Mammary epithelial cell (primary cell): ENCODE measurements around the gene MMS22L.

Source experiments
- CTCF ChIP-seq, 2 donors: IDR thresholded peaks in 1 of 2; conservative IDR thresholded peaks in 1 of 2; 2 replicates each; pipeline ENCODE4 v1.5.1; 2011 to 2012; ENCODE audit warnings: inconsistent platforms in 2 of 2, low read length in 2 of 2, mild to moderate bottlenecking in 2 of 2, control low read depth in 1 of 2, low read depth in 1 of 2; ENCODE audit not compliant: insufficient read depth in 1 of 2; ENCODE audit errors: extremely low read depth in 1 of 2
- EZH2 ChIP-seq: IDR thresholded peaks from 2 replicates; pipeline ENCODE4 v1.6.1; 2012; ENCODE audit warnings: low read length, inconsistent platforms, borderline replicate concordance

- TF ChIP-seq CTCF (conservative IDR thresholded peaks at IDR 0.05 in 1 of 2, IDR thresholded peaks at IDR 0.05 in 1 of 2; ENCODE audit: extremely low read depth in 1 of 2, insufficient read depth in 1 of 2, low read depth in 1 of 2, low read length in 2 of 2): no peak
- TF ChIP-seq EZH2: no peak
These were observed 159.4 kb downstream of the MMS22L start for GRCh38 chr6:97123652-97124051.
